Endometrial microvascular endothelial cells (primary cell): ENCODE measurements around the gene PKD1L1. TPM values are rescaled to one million over a fixed set of nuclear protein-coding genes. Genes with fewer than 3 reads are reported as not detected.

Experiments used
- in situ Hi-C: cut with HindIII; loops from 2 replicates; pipeline ENCODE4 v1.10.0; 2017; ENCODE audit warnings: low sequenced_read_pairs, low pct_unique_long_range_greater_than_20kb; ENCODE audit errors: inconsistent ontology term
- total RNA-seq: library from RNA; depleted of rRNA; stranded (reverse); fragments of >200 nt; gene quantifications from one replicate; pipeline ENCODE4 v1.2.3, GENCODE V29; 2015; ENCODE audit errors: inconsistent ontology term

PKD1L1 gene
- total RNA-seq, 1 donor from 2014 or later, result 0.28 TPM

DNA sequence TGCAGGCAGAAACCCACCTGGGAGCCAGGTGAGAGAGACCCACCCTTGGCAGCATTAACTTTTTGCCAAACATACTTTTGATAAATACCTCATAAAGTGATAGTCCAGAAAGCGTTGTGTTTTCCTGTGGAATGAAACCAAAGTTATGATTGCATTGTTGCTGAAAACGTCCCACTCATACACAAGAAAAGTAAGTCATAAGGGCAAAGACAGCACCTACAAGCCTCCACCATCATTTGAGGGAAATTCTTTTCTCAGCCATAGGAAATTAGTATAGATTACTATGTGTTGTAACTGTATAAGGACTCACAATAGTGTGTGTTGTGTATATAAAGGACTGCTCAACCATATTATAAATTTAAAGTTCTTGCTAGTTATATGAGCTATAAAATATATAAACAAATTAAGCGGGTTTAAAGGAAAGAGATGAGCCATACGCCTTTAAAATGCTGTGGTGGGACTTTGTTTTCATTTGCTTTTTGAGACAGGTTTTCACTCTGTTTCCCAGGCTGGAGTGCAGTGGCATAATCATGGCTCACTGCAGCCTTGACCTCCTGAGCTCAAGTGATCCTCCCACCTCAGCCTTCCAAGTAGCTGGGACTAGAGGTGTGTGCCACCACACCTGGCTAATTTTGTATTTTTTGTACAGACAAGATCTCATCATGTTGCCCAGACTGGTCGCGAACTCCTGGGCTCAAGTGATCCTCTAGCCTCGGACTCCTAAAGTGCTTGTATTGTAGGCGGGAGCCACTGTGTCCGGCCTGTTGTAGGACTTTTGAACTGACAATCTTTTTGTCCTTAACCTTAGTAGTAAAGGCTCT, 160.8 kb downstream of the PKD1L1 start:
- in situ Hi-C loops, result no loop called here

DNA sequence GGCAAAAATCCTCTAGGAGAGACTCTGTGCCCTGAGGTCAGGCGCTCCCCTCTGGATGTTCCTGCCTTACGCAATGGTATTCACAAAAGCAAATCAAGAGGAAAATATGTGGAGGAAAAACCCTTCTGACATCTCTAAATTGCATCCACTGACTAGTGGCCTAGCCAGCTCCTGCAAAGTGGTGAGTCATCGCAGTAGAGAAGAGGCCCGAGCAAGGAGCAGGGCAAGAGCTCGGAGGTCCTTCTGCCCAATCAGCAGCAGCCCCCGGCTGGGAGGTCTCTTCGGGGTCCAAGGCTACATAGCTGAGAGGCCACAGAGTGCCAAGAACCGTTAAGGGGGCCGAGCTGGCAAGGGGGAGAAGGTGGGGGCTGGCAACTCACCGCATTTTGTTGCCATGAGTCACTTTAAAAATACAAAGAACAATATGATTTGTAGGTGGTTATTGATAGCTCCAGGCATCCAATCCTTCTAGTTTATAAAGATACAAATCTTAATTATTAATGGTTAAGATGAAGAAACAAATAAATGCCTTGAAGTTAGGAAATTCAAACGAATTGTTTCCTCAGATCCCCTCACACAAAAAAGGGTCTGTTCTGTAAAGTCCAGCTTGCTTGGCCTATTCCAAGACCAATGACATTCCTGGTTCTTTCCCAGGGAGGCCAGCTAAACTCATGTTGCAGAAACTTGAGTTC, 161.6 kb downstream of the PKD1L1 start:
- in situ Hi-C loops, result no loop called here

DNA sequence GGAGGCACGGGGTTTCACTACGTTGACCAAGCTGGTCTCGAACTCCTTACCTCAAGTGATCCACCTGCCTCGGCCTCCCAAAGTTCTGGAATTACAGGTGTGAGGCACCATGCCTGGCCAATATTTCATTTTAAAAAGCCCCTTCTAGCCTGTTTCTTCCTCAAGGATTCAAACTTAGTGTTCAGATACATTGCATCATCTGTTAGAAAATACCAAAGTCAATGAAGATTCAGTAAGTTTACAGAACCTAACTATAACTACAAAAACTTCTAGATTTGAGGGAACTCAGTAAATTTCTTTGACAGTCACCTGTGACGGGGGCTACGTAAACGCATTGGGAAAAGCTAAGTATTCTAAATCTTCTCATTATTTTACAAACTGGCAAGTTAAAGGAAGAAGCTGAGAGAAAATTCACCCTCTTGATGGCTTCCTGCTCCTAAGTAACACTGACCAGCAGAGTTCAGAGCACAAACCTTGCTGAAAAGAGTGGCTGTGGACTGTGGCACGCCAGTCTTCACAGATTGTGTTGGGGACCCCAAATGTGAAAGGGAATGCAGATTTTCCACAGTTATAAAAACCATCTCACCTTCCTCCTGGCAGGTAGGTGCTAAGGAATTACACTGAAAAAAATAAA, 162.2 kb downstream of the PKD1L1 start:
- in situ Hi-C loops, result no loop called here

DNA sequence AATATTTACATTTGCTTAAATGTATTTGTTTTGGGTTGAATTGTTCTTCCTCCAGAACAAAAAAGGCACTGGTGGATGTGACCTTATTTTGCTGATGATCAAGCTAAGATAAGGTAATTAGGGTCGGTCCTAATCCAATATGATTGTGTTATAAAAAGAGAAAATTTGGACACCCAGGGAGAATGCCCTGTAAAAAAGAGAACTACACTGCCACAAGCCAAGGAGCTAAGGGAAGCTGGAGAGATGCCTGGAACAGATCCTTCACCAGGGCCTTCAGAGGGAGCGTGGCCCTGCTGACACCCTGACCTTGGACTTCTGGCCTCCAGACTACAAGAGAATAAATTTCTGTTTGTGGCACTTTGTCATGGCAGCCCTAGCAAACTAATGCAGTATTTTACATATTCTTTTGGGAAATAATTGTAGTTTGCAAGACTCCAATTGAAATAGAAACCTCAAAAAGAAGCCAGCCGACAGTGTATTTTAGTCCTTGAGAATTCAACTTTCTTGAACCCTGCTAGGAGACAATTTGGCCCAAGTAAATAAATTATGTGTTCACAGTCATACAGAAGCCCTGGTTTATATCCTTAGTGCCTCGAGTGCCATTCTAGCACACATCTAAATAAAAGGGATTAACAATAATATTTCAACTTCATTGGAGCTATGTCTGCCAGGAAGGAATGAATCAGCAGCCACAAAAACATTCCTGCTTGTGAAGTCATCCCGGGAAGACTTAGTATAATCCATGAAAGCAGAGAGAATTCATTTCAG, 164.6 kb downstream of the PKD1L1 start:
- in situ Hi-C loops, result no loop called here

DNA sequence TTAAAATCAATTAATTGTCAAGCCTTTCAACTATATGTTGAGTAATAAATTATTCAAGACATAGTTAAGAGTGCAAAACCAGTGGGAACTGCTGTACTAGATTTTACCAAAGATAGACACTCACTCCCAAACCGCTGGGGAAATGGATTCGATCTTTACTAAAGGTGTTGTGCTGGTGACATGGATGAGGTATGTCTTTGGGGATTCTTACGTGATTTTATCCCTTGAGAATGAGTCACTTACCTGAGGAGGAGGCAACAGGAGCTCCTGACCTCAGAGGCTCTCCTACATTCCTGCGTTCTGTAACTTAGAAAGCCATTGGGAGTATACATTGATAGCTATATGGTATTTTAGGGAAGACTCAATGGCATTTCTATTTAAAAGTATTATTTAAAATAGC, 165.5 kb downstream of the PKD1L1 start:
- in situ Hi-C loops, result no loop called here

DNA sequence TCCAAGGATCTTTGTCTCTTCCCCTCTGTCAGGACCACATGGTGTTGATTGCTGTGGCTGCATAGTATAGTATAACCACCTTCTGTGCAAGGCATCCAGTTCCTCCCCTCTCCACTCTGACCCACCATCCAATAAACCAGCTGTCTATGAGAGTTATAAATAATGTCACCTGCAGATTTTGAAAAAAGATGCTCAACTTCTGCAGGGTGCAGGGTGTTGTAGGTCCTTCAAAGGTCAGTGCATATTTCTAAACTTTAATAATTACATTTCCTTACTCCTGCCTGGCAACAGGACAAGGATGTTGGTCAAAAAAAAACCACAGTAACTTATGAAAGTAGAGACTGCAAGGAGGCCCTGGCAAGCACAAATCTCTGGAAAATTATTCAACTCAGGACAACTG, 166.2 kb downstream of the PKD1L1 start:
- in situ Hi-C loops, result no loop called here

DNA sequence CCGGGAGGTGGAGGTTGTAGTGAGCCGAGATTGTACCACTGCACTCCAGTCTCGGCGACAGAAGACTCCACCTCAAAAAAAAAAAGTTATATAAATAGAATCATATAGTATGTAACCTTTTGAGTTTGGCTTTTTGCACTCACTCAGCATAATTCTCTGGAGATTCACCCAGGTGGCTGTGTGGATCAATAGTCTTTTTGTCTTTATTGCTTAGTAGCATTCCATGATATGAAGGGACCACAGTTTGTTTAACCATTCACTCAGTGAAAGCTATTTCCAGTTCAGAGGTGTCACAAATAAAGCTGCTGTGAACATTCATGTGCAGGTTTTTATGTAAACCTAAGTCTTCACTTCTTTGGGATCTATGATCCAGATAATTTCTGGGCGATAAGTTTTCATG, 167.7 kb downstream of the PKD1L1 start:
- in situ Hi-C loops, result no loop called here

DNA sequence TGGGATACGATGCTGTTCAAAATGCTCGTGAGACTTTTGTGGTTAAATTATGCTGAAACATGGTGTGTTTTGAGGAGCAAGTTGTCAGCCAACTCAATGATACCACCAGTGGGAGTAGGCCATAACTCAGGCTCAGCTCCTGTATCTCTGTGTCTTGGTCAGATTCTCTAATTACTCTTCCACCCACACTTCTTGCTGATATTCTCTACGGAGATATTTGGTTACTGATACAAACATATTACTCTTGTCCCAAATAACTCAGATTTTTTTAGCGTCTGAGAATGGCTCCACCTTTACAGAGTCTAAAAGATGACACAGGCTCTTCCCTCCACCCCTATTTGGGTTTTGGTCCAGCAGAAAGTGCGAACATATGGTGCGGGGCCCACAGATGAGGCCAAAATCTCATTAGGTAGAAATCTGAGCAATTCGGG, 168.9 kb downstream of the PKD1L1 start:
- in situ Hi-C loops, result no loop called here

DNA sequence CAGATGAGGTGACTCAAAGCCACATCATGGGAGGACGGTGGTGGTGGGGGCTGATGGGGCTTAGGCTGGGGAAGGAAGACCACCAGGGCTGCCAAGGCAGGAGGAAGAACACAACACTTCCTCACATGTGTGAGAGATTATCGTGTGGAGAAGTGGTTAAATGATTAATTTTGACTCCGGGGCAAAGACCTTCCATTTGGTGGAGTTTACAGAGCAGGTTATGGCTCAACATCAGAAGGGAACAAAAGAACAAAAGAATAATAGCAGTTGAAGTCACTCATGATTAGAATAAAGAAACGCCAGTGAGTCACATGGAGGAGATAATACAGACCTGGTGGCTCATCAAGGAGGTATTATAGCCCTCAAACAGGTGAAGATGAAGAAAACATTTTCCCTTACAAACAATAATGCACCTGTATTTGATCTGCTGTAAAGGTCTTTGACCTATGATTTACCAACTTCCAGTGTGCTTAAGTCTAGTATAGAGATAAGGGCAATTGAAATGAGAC, 170.1 kb downstream of the PKD1L1 start:
- in situ Hi-C loops, result no loop called here

DNA sequence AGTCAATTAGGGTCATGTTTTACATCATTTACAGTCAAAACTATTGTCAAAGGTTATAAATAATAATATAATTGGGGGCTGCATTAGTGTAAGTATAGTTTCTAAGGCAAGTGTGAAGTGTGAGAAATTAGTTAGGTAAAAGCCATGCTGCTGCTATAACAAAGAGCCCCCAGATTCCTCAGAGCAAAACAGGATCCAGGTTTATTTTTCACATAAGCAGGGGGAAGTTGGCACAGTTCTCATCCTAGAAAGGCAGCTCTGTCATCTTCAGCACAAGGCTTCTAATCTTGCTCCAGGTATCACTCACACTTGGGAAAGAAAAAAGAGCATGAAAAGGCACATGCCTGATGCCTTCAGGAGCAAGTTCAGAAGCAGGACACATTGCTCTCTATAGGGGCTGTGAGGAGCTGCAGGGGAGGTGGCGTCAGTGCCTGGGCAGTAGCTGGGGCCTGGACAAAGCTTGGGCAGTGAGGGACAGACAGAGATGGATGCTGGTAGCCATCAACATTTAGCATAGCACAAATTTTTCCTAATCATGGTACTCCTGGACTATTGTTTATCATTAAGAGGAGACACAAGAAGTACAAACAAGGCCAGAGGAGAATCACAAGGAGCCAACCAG, 170.6 kb downstream of the PKD1L1 start:
- in situ Hi-C loops, result no loop called here

DNA sequence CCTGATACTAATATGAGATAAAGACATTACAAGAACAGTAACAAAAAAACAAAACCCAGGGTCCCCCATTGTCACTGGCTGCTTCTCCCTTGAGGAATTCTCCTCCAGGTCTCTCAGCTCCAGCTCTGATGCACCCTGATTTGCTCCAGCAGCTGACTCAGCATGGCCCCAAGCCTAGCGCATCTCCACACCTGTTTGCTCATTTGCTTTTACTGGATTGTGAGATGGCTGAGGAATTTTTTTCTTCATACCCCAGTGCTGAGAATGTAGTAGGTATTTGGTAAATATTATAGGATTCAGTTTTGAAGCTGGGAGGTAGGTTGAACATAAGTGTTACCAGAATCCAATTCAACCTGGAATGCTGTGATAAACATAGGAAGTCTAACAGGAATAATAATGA, 171.9 kb downstream of the PKD1L1 start:
- in situ Hi-C loops, result no loop called here

DNA sequence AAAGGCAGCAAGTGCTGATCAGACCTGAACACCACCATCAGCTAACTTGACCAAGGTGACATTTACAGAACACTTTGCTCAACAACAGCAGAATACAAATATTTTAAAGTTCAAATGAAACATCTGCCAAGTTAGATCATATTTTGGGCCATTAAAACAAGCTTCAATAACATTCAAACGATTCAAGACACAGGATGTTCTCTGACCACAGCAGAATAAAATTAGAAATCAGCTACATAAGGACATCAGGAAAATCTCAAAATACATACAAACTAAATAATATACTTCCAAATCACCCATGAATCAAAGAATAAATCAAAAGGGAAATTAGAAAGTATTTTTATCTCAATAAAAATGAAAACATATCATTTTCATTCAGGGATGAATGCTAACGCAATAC, 173.0 kb downstream of the PKD1L1 start:
- in situ Hi-C loops, result no loop called here

DNA sequence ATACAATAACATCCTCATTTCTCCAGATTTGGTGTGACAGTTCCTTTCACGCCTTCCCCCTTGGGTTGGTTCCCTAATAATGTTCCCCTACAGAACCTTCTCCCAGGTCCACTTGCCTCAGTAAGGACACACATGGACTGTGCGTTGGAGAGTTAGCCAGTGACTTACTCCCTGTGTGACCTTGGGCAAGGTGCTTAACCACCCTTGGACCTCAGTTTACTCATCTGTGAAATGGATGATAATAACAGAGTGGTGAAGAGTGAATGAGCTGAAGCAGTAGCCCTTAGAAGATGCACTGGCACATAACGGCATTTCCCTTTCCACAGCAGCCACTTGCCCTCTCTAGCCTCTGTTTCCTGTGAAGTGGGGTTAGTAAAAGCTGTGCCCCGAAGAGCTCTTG, 175.8 kb downstream of the PKD1L1 start:
- in situ Hi-C loops, result no loop called here

DNA sequence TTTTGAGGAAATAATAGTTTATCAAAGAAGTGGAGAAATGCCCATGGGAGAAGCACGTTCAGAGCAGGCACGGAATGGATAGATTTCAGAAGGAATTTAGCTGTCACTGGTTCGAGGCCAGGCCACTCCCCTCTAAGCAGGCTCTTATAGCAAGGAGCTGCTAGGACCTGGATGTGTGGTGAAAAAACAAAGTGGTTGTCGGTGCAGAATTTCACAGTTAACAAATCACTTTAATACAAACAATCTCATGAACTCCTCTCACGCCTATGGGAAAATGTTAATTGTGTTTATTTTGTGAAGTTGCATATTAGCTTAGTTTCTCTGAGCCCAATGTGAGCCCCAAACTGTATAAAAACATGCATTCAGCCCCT, 176.3 kb downstream of the PKD1L1 start:
- in situ Hi-C loops, result no loop called here

DNA sequence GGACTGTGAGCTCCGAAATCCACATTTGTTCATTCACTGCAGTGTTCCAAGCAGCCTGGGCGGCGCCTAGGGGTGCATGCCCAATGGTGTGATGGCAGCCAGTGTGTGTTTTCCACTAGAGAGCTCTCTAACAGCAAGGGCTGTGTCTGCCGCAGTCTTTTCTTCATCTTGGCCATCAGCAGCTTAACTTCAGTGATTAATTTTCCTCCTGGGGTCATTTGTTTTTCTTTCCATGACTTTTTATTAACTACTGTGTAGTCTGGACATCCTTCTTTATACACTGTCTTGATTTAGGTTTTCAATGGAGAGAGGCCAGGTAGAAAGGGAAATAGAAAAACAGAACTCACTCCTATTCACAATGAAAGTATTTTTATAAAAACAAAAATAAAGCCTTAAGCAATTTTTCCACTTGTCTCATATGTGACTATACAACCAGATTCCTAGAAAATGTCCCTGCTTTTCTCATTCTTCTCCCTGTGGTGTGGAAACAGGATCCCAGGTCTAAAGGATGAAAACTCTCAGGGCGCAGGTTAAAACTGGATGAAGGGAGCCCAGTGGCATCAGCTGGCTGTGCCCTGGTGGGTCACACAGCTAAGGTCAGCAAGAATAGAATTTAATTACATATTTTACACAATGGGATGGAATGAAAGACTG, 176.8 kb downstream of the PKD1L1 start:
- in situ Hi-C loops, result no loop called here

DNA sequence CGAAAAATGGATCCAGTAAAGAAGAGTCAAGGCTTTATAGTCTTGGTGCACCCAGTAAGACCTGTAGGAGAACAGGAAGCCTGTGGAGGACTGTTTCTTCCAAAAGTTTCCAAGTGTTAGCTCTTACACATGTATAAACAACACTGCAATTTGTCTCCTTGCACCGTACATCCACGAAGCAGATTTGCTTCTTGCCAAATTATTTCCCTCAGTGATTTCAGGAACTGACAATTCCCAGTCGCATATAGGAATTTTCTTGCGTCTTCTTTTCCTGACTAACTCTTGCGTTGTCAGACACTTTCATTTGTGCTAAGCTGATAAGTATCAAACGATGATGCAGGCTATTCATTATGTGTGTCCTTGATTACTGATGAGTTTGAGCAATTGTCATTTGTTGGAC, 182.1 kb downstream of the PKD1L1 start:
- in situ Hi-C loops, result no loop called here

DNA sequence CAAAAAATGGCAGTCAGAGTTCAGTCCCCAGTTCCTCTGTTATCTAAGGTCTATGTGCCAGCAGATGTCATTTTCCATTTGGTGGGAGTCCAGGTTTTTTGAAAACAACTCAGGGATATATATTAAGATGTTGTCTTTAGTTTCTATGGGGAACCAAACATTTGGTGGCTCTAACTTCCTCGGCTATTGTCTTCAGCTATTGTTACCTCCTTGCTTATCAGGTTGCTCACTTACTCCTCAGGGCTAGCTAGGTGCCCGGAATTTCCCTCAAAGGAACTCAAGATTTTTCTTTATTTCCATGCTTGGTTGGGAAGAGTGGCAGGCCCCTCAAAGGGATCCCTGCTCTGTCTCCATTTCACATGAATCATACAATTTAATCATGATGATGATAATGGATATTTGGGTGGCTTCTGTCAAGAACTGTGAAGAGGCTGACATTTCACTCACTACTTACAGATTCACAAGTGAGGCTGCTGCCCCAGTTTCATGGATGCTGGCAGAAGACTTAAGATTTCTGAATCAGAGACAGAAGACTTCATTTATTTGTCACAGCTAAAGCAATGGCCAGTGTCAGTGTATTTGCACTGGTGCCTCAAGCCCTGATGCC, 182.8 kb downstream of the PKD1L1 start:
- in situ Hi-C loops, result no loop called here

DNA sequence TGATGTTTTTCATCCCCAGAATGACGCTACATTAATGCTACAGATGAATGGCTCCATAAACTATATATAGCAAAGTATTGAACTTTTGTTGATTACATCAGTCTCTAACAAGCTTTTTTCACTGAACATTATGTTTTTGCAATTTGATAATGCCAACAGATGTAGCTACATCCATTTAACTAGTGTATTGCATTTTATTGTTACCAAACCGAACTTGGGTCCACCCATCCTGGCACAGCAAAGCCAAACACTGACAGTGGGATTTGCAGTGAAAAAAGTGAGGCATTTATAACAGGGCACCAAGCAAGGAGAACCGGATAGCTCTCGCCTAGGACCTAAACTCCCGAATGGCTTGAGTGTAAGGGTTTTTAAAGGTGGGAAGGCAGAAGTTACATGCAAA, 183.5 kb downstream of the PKD1L1 start:
- in situ Hi-C loops, result no loop called here
